Neural progenitor cell (in vitro differentiated cells): Measurements from ENCODE around the gene PLXDC2.

Experiments used
- EZH2phosphoT487 ChIP-seq: fragments of 200-600 bp; sonication (generic); IDR thresholded peaks from 2 replicates; pipeline ENCODE4 v1.6.1; 2017; ENCODE audit warnings: antibody characterized with exemption
- TF ChIP-seq, protein P1 (sequence below): fragments of 200-600 bp; sonication (generic); IDR thresholded peaks from 2 replicates; pipeline ENCODE4 v1.5.1; 2017; ENCODE audit warnings: antibody characterized with exemption, mild to moderate bottlenecking

- TF ChIP-seq, protein P1, sequence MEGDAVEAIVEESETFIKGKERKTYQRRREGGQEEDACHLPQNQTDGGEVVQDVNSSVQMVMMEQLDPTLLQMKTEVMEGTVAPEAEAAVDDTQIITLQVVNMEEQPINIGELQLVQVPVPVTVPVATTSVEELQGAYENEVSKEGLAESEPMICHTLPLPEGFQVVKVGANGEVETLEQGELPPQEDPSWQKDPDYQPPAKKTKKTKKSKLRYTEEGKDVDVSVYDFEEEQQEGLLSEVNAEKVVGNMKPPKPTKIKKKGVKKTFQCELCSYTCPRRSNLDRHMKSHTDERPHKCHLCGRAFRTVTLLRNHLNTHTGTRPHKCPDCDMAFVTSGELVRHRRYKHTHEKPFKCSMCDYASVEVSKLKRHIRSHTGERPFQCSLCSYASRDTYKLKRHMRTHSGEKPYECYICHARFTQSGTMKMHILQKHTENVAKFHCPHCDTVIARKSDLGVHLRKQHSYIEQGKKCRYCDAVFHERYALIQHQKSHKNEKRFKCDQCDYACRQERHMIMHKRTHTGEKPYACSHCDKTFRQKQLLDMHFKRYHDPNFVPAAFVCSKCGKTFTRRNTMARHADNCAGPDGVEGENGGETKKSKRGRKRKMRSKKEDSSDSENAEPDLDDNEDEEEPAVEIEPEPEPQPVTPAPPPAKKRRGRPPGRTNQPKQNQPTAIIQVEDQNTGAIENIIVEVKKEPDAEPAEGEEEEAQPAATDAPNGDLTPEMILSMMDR: no peak
- TF ChIP-seq EZH2phosphoT487: no peak
Measured at GRCh38 chr10:19998482-19998881, 182.2 kb downstream of the PLXDC2 start.
